GF-D8 (cell line): ENCODE measurements around the gene USP33.
"Not testable (repeated sequence)": the region's sequence is repeated elsewhere in the genome, so short reads cannot be mapped to it uniquely, and the experiment has no call there.

Source experiments
- DNase-seq: peaks from one replicate; lab custom pipeline; 2025; lab: John Stamatoyannopoulos, UW

The USP33 gene

GRCh38 chr1:77671836-77672235 lies 87.8 kb downstream of the USP33 start:
- no peak for DNase-seq

DNA sequence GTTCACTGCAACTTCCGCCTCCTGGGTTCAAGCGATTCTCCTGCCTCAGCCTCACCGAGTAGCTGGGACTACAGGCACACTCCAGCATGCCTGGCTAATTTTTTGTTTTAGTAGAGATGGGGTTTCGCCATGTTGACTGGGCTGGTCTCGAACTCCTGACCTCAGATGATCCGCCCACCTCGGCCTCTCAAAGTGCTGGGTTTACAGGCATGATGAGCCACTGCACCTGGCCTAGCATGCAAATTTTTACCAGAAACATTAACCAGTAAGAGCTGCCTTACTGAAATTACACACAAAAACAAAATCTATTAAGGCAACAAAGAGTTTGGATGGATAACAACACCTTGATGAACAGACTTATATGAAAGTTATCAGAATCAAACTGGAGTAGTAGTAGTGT lies 89.3 kb downstream of the USP33 start:
- DNase-seq = no peak

DNA sequence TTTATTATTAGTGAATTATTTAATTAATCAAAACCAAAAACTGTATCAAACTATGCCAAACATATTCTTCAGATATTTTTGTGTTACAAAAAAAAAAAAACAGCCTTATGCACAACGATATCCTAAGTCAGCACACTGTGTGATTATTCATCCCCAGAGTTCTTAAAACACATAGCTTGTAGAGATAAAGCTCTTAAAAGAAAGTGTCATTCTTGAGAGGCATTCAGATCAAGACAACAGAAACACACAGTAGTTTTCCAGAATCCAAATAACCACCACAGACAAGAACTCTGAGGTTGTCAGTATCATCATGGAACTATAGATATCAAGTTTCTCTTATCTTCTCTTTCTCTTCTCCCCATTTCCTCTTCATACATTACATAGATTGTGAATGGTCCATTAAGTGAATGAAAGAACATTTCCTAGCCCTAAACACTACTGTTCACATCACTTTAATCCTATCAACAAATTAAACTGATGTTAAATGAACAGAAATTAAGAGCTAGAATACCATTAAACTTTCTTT lies 90.7 kb downstream of the USP33 start:
- no peak for DNase-seq

DNA sequence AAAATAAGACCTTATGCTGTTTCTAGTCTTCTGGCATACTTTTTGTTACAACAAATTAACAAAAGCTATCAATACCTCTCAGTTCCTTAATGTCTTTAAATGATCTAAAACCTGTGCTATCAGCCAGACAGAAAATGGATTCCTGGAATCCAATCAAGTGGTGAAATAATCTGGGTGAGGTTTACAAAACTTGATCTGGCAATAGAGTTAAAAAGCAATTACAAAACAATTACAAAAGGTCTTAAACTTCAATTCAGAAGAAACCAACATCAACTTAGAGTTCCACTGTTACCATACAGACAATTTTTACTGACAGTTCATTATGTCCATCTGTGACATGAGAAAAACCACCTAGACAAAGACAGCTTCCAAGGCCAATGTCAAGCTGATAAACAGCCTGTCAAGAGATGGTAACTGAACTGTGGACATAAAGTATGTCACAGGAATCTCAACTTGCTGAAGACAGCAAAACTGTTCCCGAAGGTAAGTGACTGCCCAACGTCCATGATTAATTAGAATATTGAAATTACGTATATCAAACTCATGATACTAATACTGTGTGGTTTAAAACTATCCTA lies 94.6 kb downstream of the USP33 start:
- DNase-seq = no peak

- no peak for DNase-seq
Observed at GRCh38 chr1:77661696-77662095, 98.0 kb downstream of the USP33 start.

- DNase-seq = no peak
Observed at GRCh38 chr1:77659879-77660593, 99.6 kb downstream of the USP33 start.

DNA sequence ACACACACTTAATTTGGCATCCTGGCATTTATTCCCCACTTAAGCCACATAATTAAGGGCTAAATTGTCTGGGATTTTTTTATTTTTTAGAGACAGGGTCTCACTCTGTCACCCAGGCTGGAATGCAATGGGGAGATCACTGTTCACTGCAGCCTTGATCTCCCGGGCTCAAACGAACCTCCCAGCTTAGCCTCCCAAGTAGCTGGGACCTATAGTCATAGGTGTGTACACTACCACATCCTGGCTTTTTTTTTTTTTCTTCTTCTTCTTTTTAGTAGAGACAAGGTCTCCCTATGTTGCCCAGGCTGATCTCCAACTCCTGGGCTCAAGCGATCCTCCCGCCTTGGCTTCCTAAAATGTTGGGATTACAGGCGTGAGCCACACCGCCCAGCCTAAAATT lies 101.4 kb downstream of the USP33 start:
- DNase-seq = no peak

DNA sequence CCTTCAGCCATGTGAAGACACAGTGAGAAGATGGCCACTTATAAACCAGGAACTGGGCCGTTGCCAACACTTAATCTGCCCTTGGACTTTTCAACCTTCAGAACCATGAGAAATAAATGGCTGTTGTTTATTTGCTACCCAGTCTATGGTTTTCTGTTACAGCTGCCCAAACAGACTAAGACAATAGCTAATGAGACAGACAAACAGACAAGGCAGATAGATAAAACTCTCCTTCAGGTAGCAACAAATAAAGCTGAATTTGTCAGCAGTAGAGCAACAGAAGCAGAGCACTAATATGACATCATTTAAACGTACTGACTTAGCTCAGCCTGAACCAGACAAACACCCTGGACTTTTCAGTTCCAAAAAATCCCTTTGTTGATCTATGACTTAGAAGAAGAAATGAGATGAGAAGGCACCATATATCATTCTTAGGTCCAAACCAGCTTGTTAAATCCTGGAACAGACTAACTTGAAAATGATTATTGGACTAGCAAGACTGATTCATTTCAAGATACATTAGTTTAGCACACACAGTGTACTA lies 104.1 kb downstream of the USP33 start:
- no peak for DNase-seq

- DNase-seq = no peak
Observed at GRCh38 chr1:77652970-77653516, 106.6 kb downstream of the USP33 start.

DNA sequence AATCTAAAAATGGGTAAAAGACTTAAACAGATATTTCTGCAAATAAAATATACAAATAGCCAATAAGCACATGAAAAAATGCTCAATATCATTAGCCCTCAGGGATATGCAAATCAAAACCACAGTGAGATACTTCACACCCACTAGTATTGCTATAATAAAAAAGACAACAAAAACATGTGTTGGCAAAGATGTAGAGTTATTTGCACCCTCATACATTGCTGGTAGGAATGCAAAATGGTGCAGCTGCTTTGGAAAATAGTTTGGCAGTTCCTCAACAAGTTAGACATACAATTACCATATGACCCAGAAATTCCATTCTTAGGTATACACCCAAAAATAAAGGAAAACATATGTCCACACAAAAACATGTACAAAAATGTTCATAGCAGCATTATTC lies 107.4 kb downstream of the USP33 start:
- DNase-seq = no peak

DNA sequence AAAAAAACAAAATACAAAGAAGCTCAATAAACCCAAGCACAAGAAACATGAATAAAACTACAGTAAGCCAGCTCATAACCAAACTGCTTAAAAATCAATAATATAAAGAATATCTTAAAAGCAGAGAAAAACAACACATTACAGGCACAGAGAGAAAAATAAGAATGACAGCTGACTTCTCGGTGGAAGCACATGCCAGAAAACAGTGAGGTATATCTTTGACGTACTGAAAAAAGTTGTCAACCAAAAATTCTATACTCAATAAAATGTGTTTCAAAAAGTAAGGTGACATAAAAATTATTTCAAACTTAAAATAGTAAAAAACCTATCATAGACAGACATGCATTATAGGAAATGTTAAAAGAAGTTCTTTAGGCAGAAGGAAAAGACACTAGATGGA lies 110.5 kb downstream of the USP33 start:
- no peak for DNase-seq

DNA sequence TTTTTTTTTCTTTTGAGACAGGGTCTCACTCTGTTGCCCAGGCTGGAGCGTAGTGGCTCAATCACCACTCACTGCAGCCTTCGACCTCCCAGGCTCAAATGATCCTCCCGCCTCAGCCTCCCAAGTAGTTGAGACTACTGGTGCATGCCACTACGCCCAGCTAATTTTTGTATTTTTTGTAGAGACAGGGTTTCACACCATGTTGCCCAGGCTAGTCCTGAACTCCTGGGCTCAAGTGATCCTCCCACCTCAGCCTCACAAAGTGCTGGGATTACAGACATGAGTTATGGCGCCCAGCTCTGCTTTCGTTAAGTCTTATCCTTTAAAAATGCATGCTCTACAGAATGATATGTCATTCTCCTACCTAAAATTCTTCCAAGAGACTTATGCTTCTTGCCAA lies 113.4 kb downstream of the USP33 start:
- DNase-seq = not testable (repeated sequence)
